GM19238 (cell line): ENCODE results near the gene MRAS.
"Not testable (repeated sequence)": the region's sequence is repeated elsewhere in the genome, so short reads cannot be mapped to it uniquely, and the experiment has no call there.

ENCODE experiments used
- DNase-seq: peaks from one replicate; pipeline ENCODE4 v3.0.0; 2011; ENCODE audit warnings: low spot score; ENCODE audit not compliant: insufficient read length

MRAS gene

GRCh38 chr3:138443521-138444503 lies 95.4 kb downstream of the MRAS start:
- DNase-seq = no peak

- DNase-seq = no peak
These were observed 96.9 kb downstream of the MRAS start for GRCh38 chr3:138445236-138445635.

- no peak for DNase-seq
These were observed 97.3 kb downstream of the MRAS start for GRCh38 chr3:138445654-138446053.

GRCh38 chr3:138448631-138449030 lies 100.3 kb downstream of the MRAS start:
- DNase-seq = no peak

GRCh38 chr3:138449490-138449889 lies 101.1 kb downstream of the MRAS start:
- DNase-seq = no peak

- DNase-seq = no peak
These were observed 101.8 kb downstream of the MRAS start for GRCh38 chr3:138450181-138450580.

- DNase-seq = no peak
These were observed 102.5 kb downstream of the MRAS start for GRCh38 chr3:138450704-138451424.

- no peak for DNase-seq
These were observed 103.3 kb downstream of the MRAS start for GRCh38 chr3:138451595-138452162.

GRCh38 chr3:138452436-138452835 lies 104.1 kb downstream of the MRAS start:
- no peak for DNase-seq

- DNase-seq = not testable (repeated sequence)
These were observed 105.6 kb downstream of the MRAS start for GRCh38 chr3:138453940-138454339.
